ENCODE data around the gene NBEA.
"Not testable (repeated sequence)": the region's sequence is repeated elsewhere in the genome, so short reads cannot be mapped to it uniquely, and the experiment has no call there.

NBEA gene

DNA sequence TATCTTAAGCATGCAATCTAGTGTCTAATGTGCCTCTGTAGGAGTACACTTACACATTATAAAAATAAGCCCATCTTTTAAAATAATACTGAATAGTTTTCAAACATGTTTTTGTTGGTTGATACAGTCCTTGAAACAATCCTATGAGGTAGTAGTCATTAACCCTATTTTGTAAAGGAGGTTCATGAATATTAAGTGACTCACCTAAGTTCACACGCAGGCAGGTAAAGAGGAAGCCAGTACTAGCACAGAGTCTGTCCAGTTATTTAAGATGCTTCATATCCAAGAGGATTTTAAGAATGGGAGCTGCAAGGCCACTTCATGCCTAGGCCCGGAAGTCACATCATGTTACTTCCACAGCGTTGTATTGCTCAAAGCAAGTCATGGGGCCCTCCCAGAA lies 655.4 kb downstream of the NBEA start:
- no peak for DNase-seq

DNA sequence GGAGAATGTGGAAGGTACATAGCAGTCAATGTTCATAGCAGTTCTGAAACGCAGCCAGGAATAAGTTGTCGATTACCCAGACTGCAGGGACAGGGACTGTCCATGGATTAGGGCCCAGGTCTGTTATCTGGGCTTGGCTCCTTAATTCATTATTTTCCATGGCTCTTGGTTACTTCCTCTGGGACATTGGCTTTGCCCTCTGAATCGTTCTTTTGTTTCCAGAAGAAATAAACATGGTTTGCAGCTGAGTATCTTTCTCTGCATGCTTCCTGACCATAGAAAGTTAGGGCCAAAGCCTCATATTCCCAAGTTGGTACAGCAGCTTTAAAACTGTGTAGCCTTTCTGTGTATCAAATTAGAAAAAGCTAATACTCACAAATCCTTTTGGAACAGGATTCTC lies 656.2 kb downstream of the NBEA start:
- DNase-seq, result no peak

GRCh38 chr13:35598790-35599369 lies 656.8 kb downstream of the NBEA start:
- no peak for DNase-seq

DNA sequence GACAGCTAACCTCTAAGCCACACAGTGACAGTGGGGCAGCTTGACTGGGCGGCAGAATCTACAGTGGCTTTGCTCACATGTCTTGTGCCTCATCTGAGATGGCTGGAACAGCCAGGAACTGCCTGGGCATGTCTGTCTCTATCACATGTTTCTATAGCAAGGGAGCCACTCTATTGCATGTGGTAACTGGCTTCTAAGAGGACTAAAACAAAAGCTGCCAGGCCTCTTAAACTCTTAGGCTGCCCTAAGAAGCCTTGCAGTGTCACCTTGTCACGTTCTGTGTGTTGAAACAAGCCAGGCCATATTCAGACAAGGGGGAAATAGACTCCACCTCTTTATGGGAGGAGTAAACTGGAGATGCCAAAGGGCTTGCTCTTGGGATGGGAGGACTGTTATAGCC lies 657.3 kb downstream of the NBEA start:
- DNase-seq, result no peak

- no peak for DNase-seq
Measured at GRCh38 chr13:35600137-35600536, 658.1 kb downstream of the NBEA start.

DNA sequence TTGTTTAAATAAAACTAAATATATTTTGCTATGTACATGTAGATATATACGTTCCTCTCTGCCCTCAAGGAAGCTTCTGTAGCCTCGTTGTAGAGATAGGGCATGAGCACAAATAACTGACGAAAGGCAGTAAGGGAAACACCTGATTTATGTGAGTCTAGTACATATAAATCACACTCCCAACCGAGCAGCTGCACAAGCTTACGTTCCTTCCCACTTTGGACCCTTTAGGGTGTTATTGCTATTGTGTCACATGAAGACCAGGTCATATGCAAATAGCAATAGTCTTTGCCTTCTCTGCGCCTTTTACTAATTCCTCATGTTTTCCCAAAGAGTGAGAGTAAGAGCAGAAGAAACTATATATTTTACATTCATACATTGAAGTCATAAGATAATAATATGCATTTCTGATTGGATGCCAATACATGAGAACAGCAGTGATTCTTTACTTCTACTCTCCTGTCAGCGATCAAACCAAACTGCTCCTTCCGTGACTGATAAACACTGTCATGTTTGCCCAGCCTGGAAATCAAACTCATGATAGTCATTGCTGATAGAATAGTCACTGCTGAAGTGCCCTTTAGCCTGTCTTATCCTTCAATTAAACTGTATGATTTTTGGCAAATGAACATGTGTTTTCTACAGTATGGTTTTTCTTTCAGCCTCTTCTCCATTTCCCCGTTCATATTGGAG lies 661.7 kb downstream of the NBEA start:
- DNase-seq, result no peak

GRCh38 chr13:35614666-35615065 lies 672.6 kb downstream of the NBEA start:
- DNase-seq, result no peak

DNA sequence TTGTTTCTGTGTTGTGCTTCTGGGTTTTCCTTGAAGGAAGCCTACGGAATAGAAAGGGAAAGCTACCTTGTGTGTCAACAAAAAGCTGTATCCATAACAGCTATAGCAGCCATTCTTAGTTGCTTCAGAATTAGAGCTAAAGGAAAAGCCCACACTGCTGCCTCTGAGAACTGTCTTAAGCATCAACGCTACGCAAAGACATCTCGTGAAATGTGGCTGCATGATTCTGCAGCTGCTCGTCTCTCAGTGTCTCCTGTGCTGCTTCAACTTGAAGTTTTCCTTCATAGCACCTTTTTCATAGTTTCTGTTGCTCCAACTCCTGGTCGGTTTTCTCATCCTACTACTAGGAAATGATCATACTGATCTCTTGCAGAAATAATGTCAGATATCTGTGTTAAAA lies 675.4 kb downstream of the NBEA start:
- DNase-seq, result no peak

GRCh38 chr13:35618565-35619083 lies 676.6 kb downstream of the NBEA start:
- DNase-seq, result no peak

GRCh38 chr13:35621989-35622388 lies 679.9 kb downstream of the NBEA start:
- no peak for DNase-seq

- DNase-seq, result no peak
Measured at GRCh38 chr13:35629026-35629425, 687.0 kb downstream of the NBEA start.

DNA sequence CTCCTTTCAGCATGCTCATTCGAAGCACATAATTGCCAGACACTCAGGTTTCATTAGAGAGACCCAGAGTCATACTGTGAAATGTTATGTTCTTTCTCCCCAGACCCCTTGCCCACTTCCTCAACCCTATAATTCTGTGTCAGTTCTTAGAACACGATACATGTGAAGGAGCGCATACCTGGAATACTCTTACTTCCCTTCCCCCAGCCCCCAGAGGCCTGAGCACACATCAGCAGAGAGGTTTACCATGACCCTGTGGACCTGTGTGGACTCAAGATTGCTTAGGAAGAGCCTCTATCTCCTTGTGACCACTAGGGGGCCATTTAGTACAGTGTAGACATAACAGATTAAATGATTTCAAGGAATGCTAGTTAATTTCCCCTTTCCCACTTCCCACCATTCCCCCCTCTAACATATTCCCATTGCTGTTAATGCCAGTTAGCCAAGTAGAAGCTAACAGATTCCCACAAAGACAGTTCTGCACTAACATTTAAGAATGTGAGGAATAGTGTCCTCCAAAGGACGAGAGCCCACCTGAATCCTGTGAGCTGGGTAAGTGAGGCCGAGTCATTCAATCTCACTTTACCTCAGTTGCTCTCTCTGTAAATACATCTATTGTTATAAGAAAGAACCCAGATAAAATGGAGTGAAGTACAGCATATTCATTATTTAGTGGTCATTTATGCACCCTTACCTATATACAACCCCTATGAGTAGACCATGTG lies 688.6 kb downstream of the NBEA start:
- DNase-seq, result peak; percentile 46

GRCh38 chr13:35631666-35632065 lies 689.6 kb downstream of the NBEA start:
- no peak for DNase-seq

- DNase-seq, result no peak
Measured at GRCh38 chr13:35643625-35644024, 701.6 kb downstream of the NBEA start.

GRCh38 chr13:35646056-35646774 lies 704.1 kb downstream of the NBEA start:
- DNase-seq, result no peak

DNA sequence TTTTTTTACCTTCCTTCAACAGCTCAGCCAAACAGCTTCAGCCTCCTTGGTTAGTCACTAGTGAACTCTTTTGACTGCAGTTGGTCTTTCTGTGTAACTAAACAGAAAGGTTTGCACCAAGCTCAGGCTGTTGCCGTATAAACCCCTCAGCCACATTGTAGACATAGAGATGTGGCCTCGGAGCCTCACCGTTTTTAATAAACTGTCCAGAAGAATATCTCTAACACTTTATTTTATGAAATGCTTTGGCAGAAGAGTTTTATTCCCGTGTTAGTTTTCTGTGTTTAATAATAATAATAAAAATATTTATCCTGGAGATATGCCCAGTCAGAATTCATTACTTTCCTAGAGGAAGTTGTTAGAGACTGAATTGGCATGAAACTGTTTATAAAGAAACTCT lies 706.1 kb downstream of the NBEA start:
- no peak for DNase-seq

GRCh38 chr13:35649162-35649561 lies 707.1 kb downstream of the NBEA start:
- no peak for DNase-seq

DNA sequence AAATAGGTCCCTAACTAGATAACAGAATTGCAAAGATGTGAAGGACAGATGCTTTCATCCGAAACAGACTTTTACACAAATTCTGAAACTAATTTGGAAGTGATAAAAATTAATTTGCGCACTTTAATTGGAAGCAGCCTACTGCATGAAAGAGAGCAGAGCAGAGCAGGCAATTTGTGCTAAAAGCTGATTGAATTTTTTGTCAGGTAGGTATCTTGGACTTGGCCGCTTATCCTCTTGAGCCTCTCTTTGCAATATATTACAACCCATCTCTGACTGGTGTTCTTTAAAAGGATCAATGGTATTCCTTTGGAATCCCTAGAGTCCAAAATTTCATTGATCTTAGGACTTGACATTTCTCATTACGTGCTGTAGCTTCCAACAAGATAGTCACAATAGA lies 717.7 kb downstream of the NBEA start:
- no peak for DNase-seq

GRCh38 chr13:35664747-35665146 lies 722.7 kb downstream of the NBEA start:
- DNase-seq, result no peak

DNA sequence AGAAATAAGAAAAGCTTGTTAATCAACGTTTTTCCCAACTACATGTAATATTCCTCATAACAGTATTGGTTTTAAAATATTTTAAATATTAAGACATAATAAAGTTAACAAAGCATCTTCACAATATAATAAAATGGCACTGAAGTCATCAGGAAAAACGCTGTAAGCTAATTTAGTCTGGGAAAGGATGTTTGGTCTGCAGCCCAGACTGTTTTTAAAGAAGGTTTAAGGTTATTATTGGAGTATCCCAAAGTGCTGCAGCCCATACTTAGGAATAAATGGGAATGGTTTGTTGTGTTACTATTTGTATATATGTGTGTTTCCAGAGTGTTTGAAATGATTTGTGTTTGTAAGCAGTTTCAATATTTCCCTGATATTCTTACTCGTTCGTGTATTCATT lies 727.3 kb downstream of the NBEA start:
- DNase-seq, result no peak

DNA sequence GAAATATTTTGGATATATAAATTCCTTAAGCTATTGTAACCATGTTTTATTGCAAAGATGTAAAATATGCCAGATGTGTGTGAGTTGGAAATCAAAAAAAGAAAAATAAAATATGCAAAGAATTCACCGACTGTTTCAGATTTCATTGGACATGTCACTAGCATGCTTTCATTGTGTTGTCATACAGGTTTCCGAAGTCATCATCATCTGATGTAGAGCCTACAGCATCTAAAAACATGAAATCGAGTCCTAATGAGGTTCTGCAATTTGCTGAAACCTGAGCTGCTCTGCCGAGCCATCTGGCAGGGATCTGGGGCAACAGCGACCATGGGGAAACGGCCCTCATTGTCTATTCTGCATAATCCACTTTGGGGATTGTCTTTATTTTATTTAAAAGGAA lies 730.5 kb downstream of the NBEA start:
- no peak for DNase-seq

GRCh38 chr13:35675651-35676050 lies 733.6 kb downstream of the NBEA start:
- no peak for DNase-seq

DNA sequence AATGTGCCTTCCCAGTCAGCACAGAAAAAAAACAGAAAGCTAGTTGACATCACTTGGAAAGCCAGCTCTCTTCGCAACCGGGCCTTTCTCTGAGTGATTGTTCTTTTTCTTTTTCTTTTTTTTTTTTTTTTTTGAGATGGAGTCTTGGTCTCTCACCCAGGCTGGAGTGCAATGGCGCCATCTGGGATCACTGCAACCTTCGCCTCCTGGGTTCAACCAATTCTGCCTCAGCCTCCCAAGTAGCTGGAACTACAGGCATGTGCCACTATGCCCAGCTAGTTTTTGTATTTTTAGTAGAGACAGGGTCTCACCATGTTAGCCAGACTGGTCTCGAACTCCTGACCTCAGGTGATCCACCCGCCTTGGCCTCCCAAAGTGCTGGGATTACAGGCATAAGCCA lies 735.8 kb downstream of the NBEA start:
- DNase-seq, result not testable (repeated sequence)

- DNase-seq, result no peak
Measured at GRCh38 chr13:35681685-35682084, 739.6 kb downstream of the NBEA start.

Measured in NCI-H748 treated with DMSO at 0.1 percent for 48 hours (cell line).